ENCODE data around the gene DMGDH.
"Not testable (repeated sequence)": the region's sequence is repeated elsewhere in the genome, so short reads cannot be mapped to it uniquely, and the experiment has no call there.

DNA sequence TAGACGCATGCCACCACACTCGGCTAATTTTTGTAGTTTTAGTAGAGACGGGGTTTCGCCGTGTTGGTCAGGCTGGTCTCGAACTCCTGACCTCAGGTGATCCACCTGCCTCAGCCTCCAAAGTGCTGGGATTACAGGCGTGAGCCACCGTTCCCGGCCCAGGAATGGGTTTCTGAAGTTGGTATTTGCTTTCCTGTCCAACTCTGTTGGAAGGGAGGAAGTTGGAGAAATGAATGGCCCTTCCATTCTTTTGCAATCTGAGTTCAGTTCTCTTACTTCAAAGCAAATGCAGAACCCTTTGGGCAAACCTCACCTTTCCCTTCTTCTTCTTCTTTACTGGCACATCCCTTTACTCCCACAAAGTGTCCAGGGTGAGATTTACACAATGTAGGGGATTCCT, 86.3 kb downstream of the DMGDH start:
- not testable (repeated sequence) for TF ChIP-seq POLR2A (IDR thresholded peaks at IDR 0.05)
- TF ChIP-seq, protein P1, sequence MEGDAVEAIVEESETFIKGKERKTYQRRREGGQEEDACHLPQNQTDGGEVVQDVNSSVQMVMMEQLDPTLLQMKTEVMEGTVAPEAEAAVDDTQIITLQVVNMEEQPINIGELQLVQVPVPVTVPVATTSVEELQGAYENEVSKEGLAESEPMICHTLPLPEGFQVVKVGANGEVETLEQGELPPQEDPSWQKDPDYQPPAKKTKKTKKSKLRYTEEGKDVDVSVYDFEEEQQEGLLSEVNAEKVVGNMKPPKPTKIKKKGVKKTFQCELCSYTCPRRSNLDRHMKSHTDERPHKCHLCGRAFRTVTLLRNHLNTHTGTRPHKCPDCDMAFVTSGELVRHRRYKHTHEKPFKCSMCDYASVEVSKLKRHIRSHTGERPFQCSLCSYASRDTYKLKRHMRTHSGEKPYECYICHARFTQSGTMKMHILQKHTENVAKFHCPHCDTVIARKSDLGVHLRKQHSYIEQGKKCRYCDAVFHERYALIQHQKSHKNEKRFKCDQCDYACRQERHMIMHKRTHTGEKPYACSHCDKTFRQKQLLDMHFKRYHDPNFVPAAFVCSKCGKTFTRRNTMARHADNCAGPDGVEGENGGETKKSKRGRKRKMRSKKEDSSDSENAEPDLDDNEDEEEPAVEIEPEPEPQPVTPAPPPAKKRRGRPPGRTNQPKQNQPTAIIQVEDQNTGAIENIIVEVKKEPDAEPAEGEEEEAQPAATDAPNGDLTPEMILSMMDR (IDR thresholded peaks at IDR 0.05) = not testable (repeated sequence)
